ENCODE measurements around the gene SLC16A11. TPM values are rescaled to one million over a fixed set of nuclear protein-coding genes. Genes with fewer than 3 reads are reported as not detected.

SLC16A11 gene
- polyA plus RNA-seq, 1 donor (not counting 4 experiments of a cell fraction or from before 2014, with no cell fraction given): not detected

DNA sequence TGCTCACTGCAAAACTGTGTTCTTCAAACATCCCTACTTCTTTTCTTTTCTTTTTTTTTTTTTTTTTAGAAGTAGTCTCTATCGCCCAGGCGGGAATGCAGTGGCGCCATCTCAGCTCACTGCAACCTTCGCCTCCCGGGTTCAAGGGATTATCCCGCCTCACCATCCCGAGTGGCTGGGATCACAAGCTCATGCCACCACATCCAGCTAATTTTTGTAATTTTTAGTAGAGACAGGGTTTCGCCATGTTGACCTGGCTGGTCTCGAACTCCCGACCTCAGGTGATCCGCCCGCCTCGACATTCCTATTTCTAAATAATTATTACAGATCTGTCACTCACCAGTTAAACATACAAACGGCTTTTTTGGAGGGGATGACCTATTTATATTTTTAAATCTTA lies 32.5 kb downstream of the SLC16A11 start:
- no peak for FAIRE-seq
- H2AFZ ChIP-seq (ENCODE audit: control insufficient read depth, low read length): no peak overlapping the region
- peak overlapping the region; percentile 100 for H3K27ac ChIP-seq (ENCODE audit: control insufficient read depth, insufficient read depth, low read length)

DNA sequence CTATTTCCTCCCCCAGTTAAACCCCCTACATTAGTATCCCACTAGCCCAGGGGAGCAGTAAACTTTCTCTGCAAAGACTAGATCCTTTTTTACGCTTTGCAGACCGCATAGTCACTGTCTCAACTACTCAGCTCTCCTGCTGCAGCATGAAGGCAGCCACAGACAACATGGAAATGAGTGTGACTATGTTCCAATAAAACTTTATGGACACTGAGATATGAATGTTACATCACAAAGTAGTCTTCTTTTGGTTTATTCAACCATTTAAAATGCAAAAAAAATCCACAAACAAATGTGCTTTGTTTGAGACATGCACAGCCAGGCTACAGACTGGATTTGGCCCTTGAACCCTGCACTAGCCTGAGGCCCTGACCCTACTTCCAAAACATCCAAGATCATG lies 33.4 kb downstream of the SLC16A11 start:
- FAIRE-seq: no peak
- Histone ChIP-seq H3K9me3 (ENCODE audit: control insufficient read depth, low read depth, low read length) (no peaks in the 10 kb centered on the region), H2AFZ (ENCODE audit: control insufficient read depth, low read length) (no peak overlapping the region), H3K27ac (ENCODE audit: control insufficient read depth, insufficient read depth, low read length) (no peak overlapping the region), H3K9ac (ENCODE audit: control insufficient read depth, extremely low read depth, insufficient read depth, low read length) (no peak overlapping the region), H3K36me3 (ENCODE audit: control insufficient read depth in 2 of 2, extremely low read depth in 1 of 2, insufficient read depth in 2 of 2, low read length in 2 of 2) (peaks cover 6 to 16% of the 10 kb centered on the region in 2 experiments), H3K9me1 (ENCODE audit: control insufficient read depth, extremely low read depth, insufficient read depth, low read length) (peaks cover 1% of the 10 kb centered on the region), H4K20me1 (ENCODE audit: control insufficient read depth, extremely low read depth, insufficient read depth, low read length) (no peaks in the 10 kb centered on the region), H3K27me3 (ENCODE audit: control insufficient read depth, extremely low read depth, insufficient read depth, low read length) (no peaks in the 10 kb centered on the region), H3K4me1 (ENCODE audit: control insufficient read depth, extremely low read depth, insufficient read depth, low read length) (peaks cover 23% of the 10 kb centered on the region), H3K4me3 (ENCODE audit: control insufficient read depth in 2 of 3, extremely low read depth in 1 of 3, insufficient read depth in 2 of 3, low read depth in 1 of 3, low read length in 3 of 3) (no peak overlapping the region), H3K79me2 (ENCODE audit: control insufficient read depth, insufficient read depth, low read length) (peaks cover 52% of the 10 kb centered on the region), H3K4me2 (ENCODE audit: control insufficient read depth, extremely low read depth, insufficient read depth, low read depth, low read length) (peak overlapping the region; percentile 100)
- DNase-seq (ENCODE audit: low read depth, low spot score): no peak
- no peak for TF ChIP-seq EZH2 (IDR thresholded peaks at IDR 0.05; ENCODE audit: low read length)
- TF ChIP-seq CTCF (optimal IDR thresholded peaks at IDR 0.05 in 1 of 3, IDR thresholded peaks at IDR 0.05 in 1 of 3, conservative IDR thresholded peaks at IDR 0.05 in 1 of 3; ENCODE audit: extremely low read depth in 1 of 3, insufficient read depth in 2 of 3, low read length in 3 of 3): no peak
- dilution Hi-C loops (cut with MboI; ENCODE audit: extremely low pct_ligation_motif_present, low sequenced_read_pairs): no loop called here

More for the DNA sequence above, 32.5 kb downstream of the SLC16A11 start:
- Histone ChIP-seq H3K4me1 (ENCODE audit: control insufficient read depth, extremely low read depth, insufficient read depth, low read length) (peaks cover 25% of the 10 kb centered on the region), H3K27me3 (ENCODE audit: control insufficient read depth, extremely low read depth, insufficient read depth, low read length) (no peaks in the 10 kb centered on the region), H3K9me1 (ENCODE audit: control insufficient read depth, extremely low read depth, insufficient read depth, low read length) (peaks cover 2% of the 10 kb centered on the region), H4K20me1 (ENCODE audit: control insufficient read depth, extremely low read depth, insufficient read depth, low read length) (no peaks in the 10 kb centered on the region), H3K9ac (ENCODE audit: control insufficient read depth, extremely low read depth, insufficient read depth, low read length) (peak overlapping the region; percentile 99), H3K4me2 (ENCODE audit: control insufficient read depth, extremely low read depth, insufficient read depth, low read depth, low read length) (peak overlapping the region; percentile 100), H3K79me2 (ENCODE audit: control insufficient read depth, insufficient read depth, low read length) (peaks cover 52% of the 10 kb centered on the region), H3K4me3 (ENCODE audit: control insufficient read depth in 2 of 3, extremely low read depth in 1 of 3, insufficient read depth in 2 of 3, low read depth in 1 of 3, low read length in 3 of 3) (peak overlapping the region; percentile 56 to 99 (median 98)), H3K36me3 (ENCODE audit: control insufficient read depth in 2 of 2, extremely low read depth in 1 of 2, insufficient read depth in 2 of 2, low read length in 2 of 2) (peaks cover 6 to 10% of the 10 kb centered on the region in 2 experiments), H3K9me3 (ENCODE audit: control insufficient read depth, low read depth, low read length) (no peaks in the 10 kb centered on the region)
- TF ChIP-seq CTCF (optimal IDR thresholded peaks at IDR 0.05 in 1 of 3, IDR thresholded peaks at IDR 0.05 in 1 of 3, conservative IDR thresholded peaks at IDR 0.05 in 1 of 3; ENCODE audit: extremely low read depth in 1 of 3, insufficient read depth in 2 of 3, low read length in 3 of 3) (no peak), EZH2 (IDR thresholded peaks at IDR 0.05; ENCODE audit: low read length) (no peak)
- no peak for DNase-seq (ENCODE audit: low read depth, low spot score)
- dilution Hi-C loops (cut with MboI; ENCODE audit: extremely low pct_ligation_motif_present, low sequenced_read_pairs): no loop called here

Measured in keratinocyte (primary cell).